ENCODE data around the gene NPM1.

- TF ChIP-seq JUND (IDR thresholded peaks at IDR 0.05) (no peak), EGR1 (IDR thresholded peaks at IDR 0.05; ENCODE audit: low read depth in 2 of 2) (no peak), CTCF (IDR thresholded peaks at IDR 0.05; ENCODE audit: low read depth, low read length, missing input control) (no peak), REST (IDR thresholded peaks at IDR 0.05) (no peak), TAF1 (conservative IDR thresholded peaks at IDR 0.05) (no peak), RXRA (IDR thresholded peaks at IDR 0.05) (no peak), ZBTB33 (IDR thresholded peaks at IDR 0.05) (no peak), FOXA1 (IDR thresholded peaks at IDR 0.05) (no peak), MAX (IDR thresholded peaks at IDR 0.05) (no peak), GABPA (IDR thresholded peaks at IDR 0.05 in 1 of 2, conservative IDR thresholded peaks at IDR 0.05 in 1 of 2) (no peak), RAD21 (IDR thresholded peaks at IDR 0.05) (no peak)
Observed at GRCh38 chr5:171426266-171426665, 38.6 kb downstream of the NPM1 start.

All from liver (tissue), 3 donors.